GM08714 (cell line): ENCODE data around the gene IQGAP2.
"Not testable (repeated sequence)": the region's sequence is repeated elsewhere in the genome, so short reads cannot be mapped to it uniquely, and the experiment has no call there.

Experiments
- H3K4me3 ChIP-seq: fragments of 200-500 bp; sonication (Bioruptor generic); 2 replicates; pipeline ENCODE4 v1.5.1; 2014; ENCODE audit warnings: mild to moderate bottlenecking, low read length, inconsistent platforms
- ZNF274 ChIP-seq: IDR thresholded peaks from 2 replicates; pipeline ENCODE4 v1.6.1; 2012; ENCODE audit warnings: mild to moderate bottlenecking, low read depth, low read length

IQGAP2 gene

GRCh38 chr5:76677849-76678472 is 274.9 kb downstream of the IQGAP2 start:
- H3K4me3 ChIP-seq = no peak overlapping the region
- no peak for TF ChIP-seq ZNF274

- no peak for TF ChIP-seq ZNF274
These were observed 276.1 kb downstream of the IQGAP2 start for GRCh38 chr5:76679231-76679630.

GRCh38 chr5:76680826-76681225 is 277.7 kb downstream of the IQGAP2 start:
- not testable (repeated sequence) for H3K4me3 ChIP-seq

More at GRCh38 chr5:76679231-76679630, 276.1 kb downstream of the IQGAP2 start:
- H3K4me3 ChIP-seq = no peak overlapping the region

GRCh38 chr5:76681287-76681686 is 278.2 kb downstream of the IQGAP2 start:
- H3K4me3 ChIP-seq = no peak overlapping the region
- TF ChIP-seq ZNF274 = no peak

GRCh38 chr5:76682387-76682786 is 279.3 kb downstream of the IQGAP2 start:
- TF ChIP-seq ZNF274 = no peak
- no peak overlapping the region for H3K4me3 ChIP-seq

- TF ChIP-seq ZNF274 = no peak
- H3K4me3 ChIP-seq = no peak overlapping the region
These were observed 281.0 kb downstream of the IQGAP2 start for GRCh38 chr5:76683816-76684731.

- no peak for TF ChIP-seq ZNF274
- H3K4me3 ChIP-seq = no peak overlapping the region
These were observed 281.9 kb downstream of the IQGAP2 start for GRCh38 chr5:76684756-76685519.

- no peak for TF ChIP-seq ZNF274
These were observed 282.6 kb downstream of the IQGAP2 start for GRCh38 chr5:76685704-76686103.

GRCh38 chr5:76688212-76688611 is 285.1 kb downstream of the IQGAP2 start:
- TF ChIP-seq ZNF274 = no peak
- no peak overlapping the region for H3K4me3 ChIP-seq

More at GRCh38 chr5:76685704-76686103, 282.6 kb downstream of the IQGAP2 start:
- no peak overlapping the region for H3K4me3 ChIP-seq

GRCh38 chr5:76688836-76689235 is 285.8 kb downstream of the IQGAP2 start:
- no peak overlapping the region for H3K4me3 ChIP-seq
- TF ChIP-seq ZNF274 = no peak

- no peak for TF ChIP-seq ZNF274
- H3K4me3 ChIP-seq = no peak overlapping the region
These were observed 286.4 kb downstream of the IQGAP2 start for GRCh38 chr5:76689321-76690036.

GRCh38 chr5:76690037-76690679 is 287.1 kb downstream of the IQGAP2 start:
- TF ChIP-seq ZNF274 = no peak
- H3K4me3 ChIP-seq = no peak overlapping the region

GRCh38 chr5:76690704-76691466 is 287.8 kb downstream of the IQGAP2 start:
- TF ChIP-seq ZNF274 = no peak
- no peak overlapping the region for H3K4me3 ChIP-seq
